NCI-H1694 (cell line): ENCODE data around the gene SAMSN1.
"Not testable (repeated sequence)": the region's sequence is repeated elsewhere in the genome, so short reads cannot be mapped to it uniquely, and the experiment has no call there.

Source experiments
- DNase-seq: peaks from one replicate; lab custom pipeline; 2025; lab: John Stamatoyannopoulos, UW

SAMSN1 gene

GRCh38 chr21:14527696-14528652 lies 18.1 kb downstream of the SAMSN1 start:
- DNase-seq, result no peak

DNA sequence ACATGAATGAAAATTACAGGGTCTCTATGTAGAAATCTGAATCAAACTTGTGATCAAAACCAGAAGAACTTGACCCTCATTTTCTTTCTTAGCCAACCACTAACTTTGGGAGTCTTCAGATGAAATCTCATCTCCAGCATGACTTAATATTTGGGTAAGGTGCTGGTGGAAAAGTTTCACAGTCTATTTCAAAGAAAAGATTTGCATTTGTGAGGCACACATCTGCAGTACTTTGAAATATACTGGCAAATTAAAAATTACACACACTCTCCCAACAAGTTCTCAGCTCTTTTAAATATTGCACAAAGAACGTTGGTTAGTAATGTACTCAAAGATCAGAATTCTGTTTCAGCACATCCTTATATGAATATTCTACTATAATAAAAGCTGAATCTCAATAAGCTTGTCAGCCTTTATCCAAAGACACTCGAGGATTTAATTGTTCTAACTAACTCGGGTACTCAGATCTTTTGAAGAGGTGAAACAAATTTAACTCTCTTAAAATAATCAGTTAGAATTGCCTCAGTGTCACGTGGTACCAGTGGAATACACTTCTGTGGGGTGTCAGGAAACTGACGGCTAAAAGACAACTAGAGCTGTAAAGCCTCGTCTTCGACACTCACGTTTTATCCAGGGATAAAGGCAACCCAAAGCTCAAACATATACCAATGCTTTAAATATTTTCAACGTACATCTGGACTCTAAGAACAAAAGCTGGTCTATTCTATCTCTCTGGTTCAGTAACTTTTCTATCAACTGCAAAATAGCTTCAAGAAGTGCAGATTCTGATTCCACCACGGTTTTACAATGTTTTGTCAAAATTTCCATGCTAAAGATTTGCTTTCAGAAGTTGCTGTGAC lies 19.0 kb downstream of the SAMSN1 start:
- DNase-seq, result no peak

DNA sequence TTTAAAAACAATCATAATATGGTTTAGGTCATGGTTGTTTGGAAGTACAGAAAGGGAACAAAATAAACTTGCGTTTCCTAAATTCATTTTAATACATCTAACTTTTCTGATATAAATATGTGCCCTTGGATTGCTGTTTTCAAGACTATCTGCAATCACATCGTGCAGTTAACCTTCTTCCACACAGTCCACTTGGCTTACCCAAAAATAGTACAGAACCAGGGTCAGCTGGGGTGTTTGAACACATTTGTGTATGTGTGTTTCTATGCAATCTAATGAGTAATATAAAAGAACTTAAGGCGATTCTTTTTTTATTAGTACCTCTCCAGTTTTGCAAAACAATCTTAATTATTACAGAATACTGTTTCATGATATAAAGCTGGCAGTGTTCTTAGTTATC lies 19.9 kb downstream of the SAMSN1 start:
- no peak for DNase-seq

DNA sequence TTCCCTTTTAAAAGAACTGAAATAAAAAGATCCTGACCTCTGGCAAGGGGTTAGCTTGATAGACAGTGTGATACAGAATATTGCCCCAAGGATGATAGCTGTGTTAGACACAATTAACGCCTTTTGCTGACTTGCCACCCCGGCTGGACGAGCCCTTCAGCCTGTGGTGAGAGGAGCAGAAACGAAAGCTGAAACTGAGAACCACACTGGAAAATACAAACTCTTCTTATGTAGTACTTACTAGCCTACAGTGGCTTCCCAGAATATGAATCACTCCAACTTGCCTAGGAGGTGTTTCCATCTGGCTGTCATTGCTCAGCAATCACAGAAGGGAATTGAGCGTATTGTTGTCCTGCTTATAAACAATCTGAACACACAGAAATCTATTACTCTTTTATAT lies 22.9 kb downstream of the SAMSN1 start:
- no peak for DNase-seq

DNA sequence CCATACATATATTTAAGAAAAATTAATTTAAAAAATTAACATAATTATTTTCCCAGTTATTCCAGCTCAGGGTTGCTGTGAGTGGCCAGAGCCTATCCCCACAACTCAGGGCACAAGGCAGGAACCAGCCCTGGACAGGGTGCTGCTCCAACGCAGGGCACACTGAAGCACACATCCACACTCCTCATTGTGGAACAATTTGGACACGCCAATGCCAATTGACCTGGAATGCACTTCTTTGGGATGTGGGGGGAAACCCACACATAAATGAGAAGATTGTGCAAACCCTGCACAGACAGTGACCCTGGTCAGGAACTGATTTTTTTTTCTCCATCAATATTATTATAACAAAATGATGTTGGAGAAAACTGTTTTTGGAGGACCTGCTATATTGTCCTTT lies 23.4 kb downstream of the SAMSN1 start:
- DNase-seq, result no peak

DNA sequence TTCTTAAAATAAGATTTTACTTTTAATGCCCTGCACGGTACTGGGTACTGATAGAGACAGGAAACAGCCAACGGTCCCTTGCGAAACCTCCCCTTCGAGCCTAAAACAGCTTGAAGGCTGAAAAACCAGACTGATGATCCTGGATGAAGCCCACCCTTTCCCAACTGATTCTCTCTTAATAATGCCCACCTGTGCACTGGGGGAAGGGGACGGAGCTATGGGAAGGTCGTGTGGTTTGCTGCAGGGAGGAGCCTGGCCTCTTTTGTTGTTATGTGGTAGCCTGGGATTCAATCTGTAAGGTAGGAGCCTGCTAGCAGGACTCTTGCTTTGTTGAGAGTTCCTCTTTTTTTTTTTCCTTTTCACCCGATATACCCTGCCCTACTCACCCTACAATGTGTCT lies 25.6 kb downstream of the SAMSN1 start:
- no peak for DNase-seq

DNA sequence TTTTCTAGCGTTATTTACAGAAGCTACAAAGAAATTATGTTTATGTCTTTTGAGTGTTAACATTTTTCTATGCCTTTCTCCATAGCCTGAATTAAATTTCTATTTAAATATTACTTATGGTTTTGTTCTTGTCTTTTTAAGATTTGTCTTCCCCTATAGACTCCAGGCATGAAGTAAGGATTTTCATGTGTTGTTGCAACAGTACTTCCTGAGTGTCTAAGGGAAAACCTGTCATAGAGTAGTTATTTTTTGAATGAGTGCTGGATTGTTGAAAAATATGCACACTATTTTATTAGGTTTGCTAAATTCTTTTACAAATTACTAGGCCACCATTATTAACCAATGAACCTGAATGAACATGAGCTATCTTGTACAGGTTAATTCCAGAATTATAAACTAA lies 27.1 kb downstream of the SAMSN1 start:
- DNase-seq, result no peak

DNA sequence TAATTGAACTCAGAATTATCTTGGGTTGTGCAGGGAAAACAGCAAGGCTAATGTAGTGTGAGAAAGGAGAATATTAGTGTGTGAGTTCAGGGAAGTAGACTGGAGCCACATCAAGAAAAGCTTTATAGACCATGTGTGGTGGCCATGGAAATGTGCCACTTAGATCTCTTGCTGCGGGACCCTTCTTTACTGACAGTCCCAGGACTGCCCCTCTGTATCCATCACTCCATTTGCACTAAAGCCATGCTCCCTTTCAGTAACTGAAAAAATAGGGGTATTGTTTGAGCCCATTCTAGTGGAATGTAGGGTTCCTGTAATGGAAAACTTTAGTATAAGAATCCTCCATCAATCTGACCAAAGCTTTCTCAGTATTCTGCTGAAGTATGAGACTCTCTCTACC lies 32.3 kb downstream of the SAMSN1 start:
- no peak for DNase-seq

- DNase-seq, result not testable (repeated sequence)
Measured at GRCh38 chr21:14506859-14507457, 39.2 kb downstream of the SAMSN1 start.

DNA sequence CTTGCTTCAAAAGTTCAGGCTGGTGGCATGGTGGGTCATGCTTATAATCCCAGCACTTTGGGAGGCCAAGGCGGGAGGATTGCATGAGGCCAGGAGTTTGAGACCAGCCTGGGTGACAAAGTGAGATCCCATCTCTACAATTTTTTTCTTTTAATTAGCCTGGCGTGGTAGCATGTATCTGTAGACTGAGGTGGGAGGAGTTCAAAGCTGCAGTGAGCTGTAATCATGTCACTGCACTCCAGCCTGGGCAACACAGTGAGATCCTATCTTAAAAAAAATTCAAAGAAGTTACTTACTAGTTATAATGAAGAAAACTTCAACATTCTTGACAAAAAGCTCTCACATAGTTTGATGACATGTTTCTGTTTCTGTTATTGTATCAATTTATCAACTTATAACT lies 45.2 kb downstream of the SAMSN1 start:
- no peak for DNase-seq

DNA sequence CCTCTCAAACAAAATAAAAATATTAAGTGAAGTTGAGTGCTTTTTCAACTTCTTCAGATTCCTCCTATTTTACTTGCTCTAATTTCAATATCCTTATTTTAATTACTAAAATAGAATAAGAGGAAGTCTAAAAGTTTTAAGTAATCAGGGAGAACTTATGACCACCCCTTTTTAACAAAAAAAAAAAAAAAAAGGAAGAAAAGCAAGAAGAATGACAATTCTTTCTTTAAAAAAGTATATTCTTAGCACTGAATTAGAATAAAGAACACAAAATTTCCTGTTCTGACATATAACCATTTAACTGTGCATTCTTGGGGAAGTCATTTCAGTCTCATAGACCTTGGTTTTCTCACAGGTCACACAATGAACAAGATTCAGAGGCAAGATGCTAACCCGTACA lies 46.8 kb downstream of the SAMSN1 start:
- no peak for DNase-seq

- DNase-seq, result no peak
Measured at GRCh38 chr21:14497825-14498224, 48.3 kb downstream of the SAMSN1 start.

- no peak for DNase-seq
Measured at GRCh38 chr21:14495075-14495474, 51.0 kb downstream of the SAMSN1 start.

DNA sequence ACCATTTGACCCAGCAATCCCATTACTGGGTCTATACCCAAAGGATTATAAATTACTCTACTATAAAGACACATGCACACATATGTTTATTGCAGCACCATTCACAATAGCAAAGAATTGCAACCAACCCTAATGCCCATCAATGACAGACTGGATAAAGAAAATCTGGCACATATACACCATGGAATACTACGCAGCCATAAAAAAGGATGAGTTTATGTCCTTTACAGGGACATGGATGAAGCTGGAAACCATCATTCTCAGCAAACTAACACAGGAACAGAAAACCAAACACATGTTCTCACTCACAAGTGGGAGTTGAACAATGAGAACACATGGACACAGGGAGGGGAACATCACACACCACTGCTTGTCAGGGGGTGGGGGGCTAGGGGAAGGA lies 51.9 kb downstream of the SAMSN1 start:
- not testable (repeated sequence) for DNase-seq

DNA sequence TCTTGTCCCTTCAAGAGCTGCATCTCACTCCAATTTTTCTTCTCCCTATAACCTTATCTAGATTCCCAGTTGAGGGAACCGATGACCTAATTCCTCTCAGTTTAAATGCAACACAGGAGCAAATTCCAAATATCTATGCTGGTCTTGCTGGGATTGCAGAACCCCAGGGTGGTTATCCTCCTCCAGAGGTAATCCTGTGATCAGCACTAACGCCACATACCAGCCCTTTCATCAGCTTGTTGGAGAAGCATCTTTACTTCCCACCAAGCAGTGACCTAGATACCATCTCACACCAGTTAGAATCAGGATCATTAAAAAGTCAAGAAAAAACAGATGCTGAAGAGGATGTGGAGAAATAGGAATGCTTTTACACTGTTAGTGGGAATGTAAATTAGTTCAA lies 52.4 kb downstream of the SAMSN1 start:
- no peak for DNase-seq

- DNase-seq, result no peak
Measured at GRCh38 chr21:14492931-14493330, 53.2 kb downstream of the SAMSN1 start.

DNA sequence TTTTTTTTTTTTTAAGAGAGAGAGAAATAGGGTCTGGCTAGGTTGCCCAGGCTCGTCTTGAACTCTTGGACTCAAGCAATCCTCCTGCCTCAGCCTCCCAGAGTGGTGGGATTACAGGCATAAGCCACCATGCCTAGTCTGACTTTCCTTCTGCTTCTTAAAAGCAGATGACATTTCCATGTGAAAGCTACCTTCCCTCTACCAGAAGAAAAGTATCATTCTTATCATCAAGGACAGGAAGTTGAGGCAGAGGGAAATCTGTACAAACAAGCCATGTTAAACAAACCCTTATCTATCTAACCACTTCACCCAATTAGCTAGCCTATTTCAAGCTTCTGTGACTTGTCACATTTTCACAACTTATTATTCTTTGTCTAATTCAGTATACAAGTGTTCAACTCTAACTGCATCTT lies 54.8 kb downstream of the SAMSN1 start:
- no peak for DNase-seq

GRCh38 chr21:14488672-14489204 lies 57.4 kb downstream of the SAMSN1 start:
- no peak for DNase-seq

DNA sequence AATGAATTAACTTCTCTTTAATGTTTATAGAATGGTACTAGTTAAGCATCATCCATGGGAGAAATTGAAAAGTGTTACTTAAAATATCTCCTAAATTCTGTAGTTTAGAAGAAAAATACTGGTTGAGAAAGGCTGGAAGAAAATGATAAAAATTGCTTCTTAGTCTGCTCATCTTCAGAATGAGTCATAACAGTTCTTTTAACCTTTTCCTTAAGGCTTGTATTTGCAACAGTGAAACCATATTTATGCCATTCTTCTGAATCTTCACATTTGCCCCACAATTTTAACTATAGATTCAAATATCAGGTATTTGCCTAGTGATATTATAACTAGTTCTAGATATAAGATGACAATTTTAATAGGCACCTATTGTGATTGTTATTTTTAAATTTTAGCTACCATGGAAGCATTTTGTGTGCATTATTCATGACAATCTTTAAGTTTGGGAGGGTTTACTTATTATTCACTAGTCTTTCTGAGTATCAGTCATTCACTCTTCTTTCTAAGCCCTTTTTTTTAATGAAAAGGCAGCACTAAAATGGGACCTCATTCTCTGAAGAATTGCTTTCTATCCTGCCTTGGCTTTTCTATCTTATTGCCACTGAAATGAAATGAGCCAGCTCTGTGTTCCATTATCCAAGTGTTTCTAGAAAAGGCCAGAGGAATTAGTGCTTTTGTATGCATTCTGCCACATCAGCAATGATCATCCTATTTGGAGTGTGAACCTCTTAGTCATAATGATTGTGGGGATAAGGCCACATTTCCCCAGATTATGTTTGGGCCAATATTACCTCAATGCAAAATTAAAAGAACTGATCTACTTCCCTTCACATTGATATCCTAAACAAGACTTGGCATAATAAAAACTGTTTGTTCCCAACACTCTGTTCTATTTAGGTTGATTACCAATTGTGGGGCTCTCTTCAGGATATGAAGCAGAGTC lies 58.4 kb downstream of the SAMSN1 start:
- no peak for DNase-seq

DNA sequence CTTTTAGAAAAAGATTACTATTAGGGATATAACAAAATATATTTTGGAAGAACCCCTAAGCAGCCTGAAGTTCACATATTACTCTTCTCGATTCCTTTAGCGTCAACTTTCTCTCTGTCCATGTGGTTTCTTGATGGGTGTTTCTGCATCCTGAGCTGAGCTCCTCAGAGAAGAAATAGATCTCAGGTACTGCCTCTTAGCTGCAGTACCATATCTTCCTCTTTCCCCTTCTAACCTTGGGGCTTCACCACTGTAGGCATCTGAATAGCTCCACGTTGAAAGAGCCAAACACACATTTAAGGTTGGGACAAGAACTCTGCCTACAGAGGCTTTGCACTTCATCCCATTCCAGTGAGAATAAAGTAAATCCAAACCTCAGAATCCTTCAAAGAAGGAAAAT lies 59.2 kb downstream of the SAMSN1 start:
- no peak for DNase-seq
